ENCODE data around the gene PPDPF.
"Not testable (repeated sequence)": the region's sequence is repeated elsewhere in the genome, so short reads cannot be mapped to it uniquely, and the experiment has no call there.

PPDPF gene

GRCh38 chr20:63553251-63553932, 32.8 kb downstream of the PPDPF start:
- DNase-seq: peak; percentile 80 to 81

- DNase-seq: peak; percentile 11 to 55
Observed at GRCh38 chr20:63553933-63554290, 33.3 kb downstream of the PPDPF start, which contains the start of gene FNDC11. Gene FNDC11 (plus strand): TSS chr20:63554159. CDS start chr20:63555664, 1,505 bp downstream.

GRCh38 chr20:63554361-63555278, 34.1 kb downstream of the PPDPF start:
- DNase-seq: no peak

GRCh38 chr20:63555661-63556381, 35.3 kb downstream of the PPDPF start:
- DNase-seq: no peak

GRCh38 chr20:63556873-63557478, 36.4 kb downstream of the PPDPF start:
- no peak for DNase-seq

- no peak for DNase-seq
Observed at GRCh38 chr20:63557481-63557891, 36.9 kb downstream of the PPDPF start.

GRCh38 chr20:63558804-63559484, 38.4 kb downstream of the PPDPF start:
- no peak for DNase-seq

GRCh38 chr20:63559485-63560332, 39.1 kb downstream of the PPDPF start:
- DNase-seq: not testable (repeated sequence)

- DNase-seq: no peak
Observed at GRCh38 chr20:63560333-63560805, 39.8 kb downstream of the PPDPF start.

- no peak for DNase-seq
Observed at GRCh38 chr20:63560856-63561609, 40.5 kb downstream of the PPDPF start.

GRCh38 chr20:63561624-63562396, 41.2 kb downstream of the PPDPF start:
- no peak for DNase-seq

GRCh38 chr20:63562461-63563224, 42.1 kb downstream of the PPDPF start:
- DNase-seq: no peak

GRCh38 chr20:63563225-63563935, 42.8 kb downstream of the PPDPF start:
- DNase-seq: no peak

GRCh38 chr20:63564036-63564810, 43.7 kb downstream of the PPDPF start:
- DNase-seq: no peak

GRCh38 chr20:63565021-63565698, 44.6 kb downstream of the PPDPF start:
- DNase-seq: no peak

GRCh38 chr20:63565699-63566335, 45.3 kb downstream of the PPDPF start:
- no peak for DNase-seq
